Heart right ventricle (tissue), 16 donors: Measurements from ENCODE around the gene BCKDHB. TPM values are rescaled to one million over a fixed set of nuclear protein-coding genes. Genes with fewer than 3 reads are reported as not detected.
A peak's percentile ranks its signal among the peaks of the same experiment; 100 is the strongest.

Experiments used
- ATAC-seq, 8 donors: fragments of 200-7000 bp; cut with Tn5 transposase; one replicate each; pipeline ENCODE4 v1.9.1; 2020; ENCODE audit warnings: mild to moderate bottlenecking in 8 of 8, moderate library complexity in 8 of 8, moderate number of reproducible peaks in 1 of 8
- DNase-seq, 2 donors: peaks; one replicate each; pipeline ENCODE4 v3.0.0-alpha.2; 2020
- H3K27ac ChIP-seq, 10 donors: fragments of 200-600 bp; sonication (generic) in 2 of 10; one replicate each; pipeline versions ENCODE4 v1.5.0 to v1.8.0; 2020 to 2022; ENCODE audit warnings: mild to moderate bottlenecking in 3 of 10
- H3K27me3 ChIP-seq, 7 donors: fragments of 200-600 bp; one replicate each; pipeline ENCODE4 v1.8.0; 2021 to 2022; ENCODE audit warnings: mild to moderate bottlenecking in 2 of 7
- H3K36me3 ChIP-seq, 9 donors: fragments of 200-600 bp; sonication (generic) in 1 of 9; one replicate each; pipeline versions ENCODE4 v1.5.0 to v1.8.0; 2020 to 2022; ENCODE audit warnings: mild to moderate bottlenecking in 2 of 9
- H3K4me1 ChIP-seq, 9 donors: fragments of 200-600 bp; sonication (generic) in 1 of 9; one replicate each; pipeline versions ENCODE4 v1.5.0 to v1.8.0; 2020 to 2022; ENCODE audit warnings: mild to moderate bottlenecking in 4 of 9
- H3K4me3 ChIP-seq, 10 donors: fragments of 200-600 bp; sonication (generic) in 2 of 10; one replicate each; pipeline versions ENCODE4 v1.5.0 to v1.8.0; 2020 to 2022; ENCODE audit warnings: mild to moderate bottlenecking in 7 of 10, moderate library complexity in 2 of 10
- H3K9me3 ChIP-seq, 11 donors: fragments of 200-600 bp in 10 of 11; sonication (generic) in 2 of 11; one replicate each; pipeline versions ENCODE4 v1.5.0 to v1.8.0; 2013 to 2022; ENCODE audit warnings: mild to moderate bottlenecking in 2 of 11, control low read depth in 1 of 11, moderate library complexity in 1 of 11
- WGBS, 2 donors: extraction: QIAGEN DNeasy Blood & Tissue Kit; methylation state at CpG; one replicate each; pipeline ENCODE4 v1.1.7; 2013; ENCODE audit warnings: inconsistent platforms in 1 of 2; 5-methylcytosine and 5-hydroxymethylcytosine counted together
- intact Hi-C, 10 donors: fragments of 100-400 bp; cut with DNase I; formaldehyde crosslinking; loops; one replicate each; pipeline versions ENCODE4 v1.11.1 to v1.14.2; 2022
- polyA plus RNA-seq, 2 donors: library from polyadenylated mRNA; stranded (reverse); fragments of 200-250 nt; gene quantifications; one replicate each; pipeline ENCODE4 v1.2.3, GENCODE V29; 2013
- total RNA-seq, 10 donors: library from RNA; stranded (reverse); fragmentation: NEBNext Ultra II Directional in 3 of 10; extraction: Animal tissue kit (Norgen Biotek cat#: 25700) in 3 of 10; gene quantifications; one replicate each; pipeline versions ENCODE4 v1.2.1 to v1.2.4, GENCODE V29; 2021 to 2023
- TF ChIP-seq, protein P1 (sequence below), 9 donors: fragments of 200-600 bp; sonication (generic) in 2 of 9; IDR thresholded peaks; one replicate each; pipeline versions ENCODE4 v1.5.0 to v1.8.0; 2021 to 2022; ENCODE audit warnings: antibody characterized with exemption in 9 of 9, mild to moderate bottlenecking in 5 of 9, moderate library complexity in 1 of 9
- donor health status: Arrhythmogenic right ventricular cardiomyopathy.
- donor health status: ischemic (EF 13 %, LVEDD 7.1; RV severe dilation, severe dysfunction).
- donor health status: healthy with polysubstance abuse.
- donor health status: DM: no; HTN: yes; CAD: no.
- donor health status: DM: no; HTN: no; CAD: no.
- donor health status: ischemic (EF 25% LVEDD 6.9; RV normal size, moderate dysfunction).
- donor health status: ischemic (EF 25% LVEDD 5.7; RV mildly dilated, moderate dysfunction).
- donor health status: healthy.
- donor health status: DM: yes; HTN: yes; CAD: no.
- donor health status: Ischemic cardiomyopathy.
- donor health status: ischemic (EF 35%, LVEDD 5.7; RV mildly dilated, moderate dysfunction).
- donor health status: nonischemic (EF 11% LVEDD 7.7; RV severe dilation, severe dysfunction).
- donor health status: DM: yes; HTN: yes; CAD: no.
- donor health status: PGD.
- donor health status: ischemic (EF 29% LVEDD 5.4; RV normal size, mild dysfunction).
- donor health status: nonischemic (EF 23%, LVEDD 6.1; RV moderate dilation, normal function).

Gene BCKDHB
- total and polyA plus RNA-seq, 12 donors: 7.1 to 46.4 (median 31.2) TPM

GRCh38 chr6:80148220-80148619 is 41.7 kb downstream of the BCKDHB start:
- H3K4me1 ChIP-seq: peaks cover 0 to 29% (median 24%) of the 10 kb centered on the region in 9 donors
- peaks cover 0 to 3% (median 0%) of the 10 kb centered on the region in 11 donors for H3K9me3 ChIP-seq
- DNase-seq (no peak), ATAC-seq (no peak)
- TF ChIP-seq, protein P1, sequence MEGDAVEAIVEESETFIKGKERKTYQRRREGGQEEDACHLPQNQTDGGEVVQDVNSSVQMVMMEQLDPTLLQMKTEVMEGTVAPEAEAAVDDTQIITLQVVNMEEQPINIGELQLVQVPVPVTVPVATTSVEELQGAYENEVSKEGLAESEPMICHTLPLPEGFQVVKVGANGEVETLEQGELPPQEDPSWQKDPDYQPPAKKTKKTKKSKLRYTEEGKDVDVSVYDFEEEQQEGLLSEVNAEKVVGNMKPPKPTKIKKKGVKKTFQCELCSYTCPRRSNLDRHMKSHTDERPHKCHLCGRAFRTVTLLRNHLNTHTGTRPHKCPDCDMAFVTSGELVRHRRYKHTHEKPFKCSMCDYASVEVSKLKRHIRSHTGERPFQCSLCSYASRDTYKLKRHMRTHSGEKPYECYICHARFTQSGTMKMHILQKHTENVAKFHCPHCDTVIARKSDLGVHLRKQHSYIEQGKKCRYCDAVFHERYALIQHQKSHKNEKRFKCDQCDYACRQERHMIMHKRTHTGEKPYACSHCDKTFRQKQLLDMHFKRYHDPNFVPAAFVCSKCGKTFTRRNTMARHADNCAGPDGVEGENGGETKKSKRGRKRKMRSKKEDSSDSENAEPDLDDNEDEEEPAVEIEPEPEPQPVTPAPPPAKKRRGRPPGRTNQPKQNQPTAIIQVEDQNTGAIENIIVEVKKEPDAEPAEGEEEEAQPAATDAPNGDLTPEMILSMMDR (IDR thresholded peaks at IDR 0.05): no peak
- H3K27ac ChIP-seq: no peak overlapping the region
- no peaks in the 10 kb centered on the region for H3K27me3 ChIP-seq
- intact Hi-C loops: no loop called here
- WGBS, 2 donors: 90 to 97% methylated on average over 1 of the region's 1 CpG
- H3K4me3 ChIP-seq: no peak overlapping the region
- no peaks in the 10 kb centered on the region for H3K36me3 ChIP-seq

GRCh38 chr6:80151635-80152034 is 45.2 kb downstream of the BCKDHB start:
- Histone ChIP-seq H3K4me3 (no peak overlapping the region), H3K36me3 (no peaks in the 10 kb centered on the region), H3K4me1 (peaks cover 0 to 6% (median 0%) of the 10 kb centered on the region in 9 donors), H3K9me3 (peaks cover 0 to 3% (median 0%) of the 10 kb centered on the region in 11 donors), H3K27me3 (no peaks in the 10 kb centered on the region), H3K27ac (peak overlapping the region in 1 of 10 donors; percentile 64)
- peak in 5 of 8 donors; percentile 78 to 95 (median 91) for ATAC-seq
- no peak for DNase-seq
- TF ChIP-seq, protein P1 (IDR thresholded peaks at IDR 0.05): no peak
- 57 to 65% methylated on average over 2 of the region's 2 CpGs for WGBS, 2 donors
- intact Hi-C loops: loop anchor here in 1 of 10 donors (5.0 kb wide), 1 partner anchor 41 kb away; no protein-coding TSS in a partner anchor

DNA sequence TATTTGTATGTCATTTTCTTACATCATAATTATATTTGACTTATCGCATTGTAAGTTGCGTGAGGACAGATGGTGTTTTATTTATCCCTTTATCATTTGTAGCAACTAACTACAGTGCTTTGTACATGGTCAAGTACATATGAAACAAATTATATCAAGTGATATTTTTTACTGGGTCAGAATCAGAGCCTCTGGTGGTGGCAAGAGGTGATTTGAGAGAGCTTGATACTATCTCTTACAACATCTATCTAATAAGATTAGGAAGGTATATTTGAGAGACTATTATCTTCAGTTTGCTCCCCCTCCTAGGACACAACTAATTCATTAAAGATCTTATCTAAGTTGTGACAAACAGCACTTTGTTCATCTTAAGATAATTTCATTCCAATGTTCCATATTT is 47.7 kb downstream of the BCKDHB start:
- DNase-seq (no peak), ATAC-seq (no peak)
- Histone ChIP-seq H3K4me1 (peaks cover 0 to 6% (median 0%) of the 10 kb centered on the region in 9 donors), H3K9me3 (peaks cover 0 to under 1% (median 0%) of the 10 kb centered on the region in 11 donors), H3K27ac (no peak overlapping the region), H3K4me3 (no peak overlapping the region), H3K36me3 (no peaks in the 10 kb centered on the region), H3K27me3 (no peaks in the 10 kb centered on the region)
- TF ChIP-seq, protein P1 (IDR thresholded peaks at IDR 0.05): no peak
- 77 to 78% methylated on average over 2 of the region's 2 CpGs for WGBS, 2 donors
- intact Hi-C loops: loop anchor here in 1 of 10 donors (5.0 kb wide), 1 partner anchor 38 kb away; no protein-coding TSS in a partner anchor

GRCh38 chr6:80156221-80156620 is 49.8 kb downstream of the BCKDHB start:
- intact Hi-C loops: loop anchor here in 1 of 10 donors (5.0 kb wide), 1 partner anchor 36 kb away; no protein-coding TSS in a partner anchor
- no peaks in the 10 kb centered on the region for H3K36me3 ChIP-seq
- H3K27ac ChIP-seq: no peak overlapping the region
- TF ChIP-seq, protein P1 (IDR thresholded peaks at IDR 0.05): no peak
- ATAC-seq (no peak), DNase-seq (no peak)
- H3K4me1 ChIP-seq: peaks cover 0 to 6% (median 0%) of the 10 kb centered on the region in 9 donors
- H3K27me3 ChIP-seq: no peaks in the 10 kb centered on the region
- no peak overlapping the region for H3K4me3 ChIP-seq
- H3K9me3 ChIP-seq: no peaks in the 10 kb centered on the region
